ENCODE data around the gene TBC1D9B. TPM values are rescaled to one million over a fixed set of nuclear protein-coding genes. Genes with fewer than 3 reads are reported as not detected.

TBC1D9B gene
- total RNA-seq, 1 experiment from 2014 or later, result 127 TPM

- ChIA-PET RAD21 (ENCODE audit: low non-redundant PET in 1 of 2, low total read pairs in 2 of 2, uncharacterized antibody in 2 of 2, unreplicated experiment in 2 of 2) (interaction anchor here in 1 of 2 experiments (0.5 kb wide), 1 partner anchor 648 kb away, joined by 4 read pairs; no protein-coding TSS in a partner anchor), POLR2A (no interaction called here), CTCF (interaction anchor here (0.6 kb wide), 1 partner anchor 229 kb away, joined by 3 read pairs; no protein-coding TSS in a partner anchor)
- Histone ChIP-seq H3K4me2 (ENCODE audit: low read length) (no peak overlapping the region), H3K4me1 (ENCODE audit: control insufficient read depth in 1 of 2, insufficient read depth in 2 of 2, low read length in 2 of 2) (no peaks in the 10 kb centered on the region), H4K20me1 (ENCODE audit: insufficient read depth) (no peaks in the 10 kb centered on the region), H3K4me3 (replicated peaks in 1 of 2; ENCODE audit: low read depth in 1 of 2, low read length in 2 of 2) (no peak overlapping the region), H3K27me3 (ENCODE audit: insufficient read depth, low read length) (no peaks in the 10 kb centered on the region), H2AFZ (ENCODE audit: low read depth, low read length, poor library complexity, severe bottlenecking) (no peak overlapping the region), H3K9me3 (ENCODE audit: control insufficient read depth in 1 of 2, insufficient read depth in 1 of 2, low read depth in 1 of 2, low read length in 2 of 2) (no peaks in the 10 kb centered on the region), H3K9me2 (ENCODE audit: insufficient read depth) (no peaks in the 10 kb centered on the region), H3K36me3 (ENCODE audit: control insufficient read depth in 1 of 2, insufficient read depth in 2 of 2, low read length in 2 of 2) (peaks cover 30 to 42% of the 10 kb centered on the region in 2 experiments), H3K79me2 (ENCODE audit: insufficient read depth, low read length) (no peaks in the 10 kb centered on the region), H3K27ac (ENCODE audit: low read depth, low read length) (no peak overlapping the region), H3K9ac (ENCODE audit: low read length) (no peak overlapping the region)
- no peak for DNase-seq (ENCODE audit: low read depth, low spot score)
- intact Hi-C loops (cut with micrococcal nuclease), result no loop called here
- no TSS peak for BruUV-seq (replicated peaks)
- TF ChIP-seq ATF3 (IDR thresholded peaks at IDR 0.05) (no peak), RAD21 (IDR thresholded peaks at IDR 0.05; ENCODE audit: low read depth) (no peak), POLR2A (IDR thresholded peaks at IDR 0.05; ENCODE audit: borderline replicate concordance, extremely low read depth, insufficient read depth, insufficient read length) (no peak), JUND (IDR thresholded peaks at IDR 0.05) (no peak), SRF (IDR thresholded peaks at IDR 0.05; ENCODE audit: low read depth) (no peak), SIN3A (IDR thresholded peaks at IDR 0.05; ENCODE audit: low read depth) (no peak), SP1 (IDR thresholded peaks at IDR 0.05; ENCODE audit: low read depth) (no peak), REST (IDR thresholded peaks at IDR 0.05; ENCODE audit: low read depth) (no peak), ZBTB33 (IDR thresholded peaks at IDR 0.05; ENCODE audit: extremely low read depth, insufficient replicate concordance, low read length) (no peak), ZFX (IDR thresholded peaks at IDR 0.05) (no peak), MAX (IDR thresholded peaks at IDR 0.05) (no peak), FOSL1 (IDR thresholded peaks at IDR 0.05; ENCODE audit: low read depth) (no peak), EGR1 (IDR thresholded peaks at IDR 0.05; ENCODE audit: low read depth) (no peak), EZH2phosphoT487 (IDR thresholded peaks at IDR 0.05; ENCODE audit: borderline replicate concordance) (no peak), ELF1 (IDR thresholded peaks at IDR 0.05; ENCODE audit: borderline replicate concordance, low read depth) (no peak), CEBPB (IDR thresholded peaks at IDR 0.05; ENCODE audit: low read depth) (no peak), EZH2 (IDR thresholded peaks at IDR 0.05) (no peak), ZNF274 (IDR thresholded peaks at IDR 0.05; ENCODE audit: low read depth, low read length) (no peak), TCF7L2 (IDR thresholded peaks at IDR 0.05; ENCODE audit: borderline replicate concordance, extremely low read depth, insufficient read depth, insufficient read length) (no peak), YY1 (IDR thresholded peaks at IDR 0.05; ENCODE audit: extremely low read depth, insufficient replicate concordance, low read depth, low read length) (no peak)
- no peak for ATAC-seq
These were observed 39.2 kb downstream of the TBC1D9B start for GRCh38 chr5:179868541-179868940.

Measured in HCT116 (cell line).